ENCODE measurements around the gene MT1G.
"Not testable (repeated sequence)": the region's sequence is repeated elsewhere in the genome, so short reads cannot be mapped to it uniquely, and the experiment has no call there.

Gene MT1G

GRCh38 chr16:56667581-56668571 lies at the start of gene MT1G:
TSS of gene MT1G (minus strand) at chr16:56668065. CDS start at chr16:56667993, 72 bp downstream.
- no peak for DNase-seq

GRCh38 chr16:56717532-56717931 lies 49.7 kb upstream of the MT1G start:
- DNase-seq = not testable (repeated sequence)

GRCh38 chr16:56716761-56717160 lies 48.9 kb upstream of the MT1G start:
- no peak for DNase-seq

- DNase-seq = no peak
Measured at GRCh38 chr16:56715126-56715525, 47.3 kb upstream of the MT1G start.

- no peak for DNase-seq
Measured at GRCh38 chr16:56713794-56714193, 45.9 kb upstream of the MT1G start.

- no peak for DNase-seq
Measured at GRCh38 chr16:56711862-56712261, 44.0 kb upstream of the MT1G start.

- DNase-seq = no peak
Measured at GRCh38 chr16:56710181-56710737, 42.4 kb upstream of the MT1G start.

GRCh38 chr16:56709443-56710040 lies 41.7 kb upstream of the MT1G start:
- no peak for DNase-seq

GRCh38 chr16:56708525-56709442 lies 40.9 kb upstream of the MT1G start:
- DNase-seq = no peak

GRCh38 chr16:56702836-56703235 lies 35.0 kb upstream of the MT1G start:
- no peak for DNase-seq

GRCh38 chr16:56701534-56701933 lies 33.7 kb upstream of the MT1G start:
- no peak for DNase-seq

GRCh38 chr16:56700631-56701030 lies 32.8 kb upstream of the MT1G start:
- no peak for DNase-seq

GRCh38 chr16:56700195-56700594 lies 32.3 kb upstream of the MT1G start:
- no peak for DNase-seq

GRCh38 chr16:56697456-56698155 lies 29.7 kb upstream of the MT1G start:
- DNase-seq = no peak

- no peak for DNase-seq
Measured at GRCh38 chr16:56695246-56695645, 27.4 kb upstream of the MT1G start.

GRCh38 chr16:56691885-56692284 lies 24.0 kb upstream of the MT1G start:
- DNase-seq = no peak

GRCh38 chr16:56690420-56691122 lies 22.7 kb upstream of the MT1G start:
- no peak for DNase-seq

- no peak for DNase-seq
Measured at GRCh38 chr16:56689171-56689570, 21.3 kb upstream of the MT1G start.

- no peak for DNase-seq
Measured at GRCh38 chr16:56688762-56689161, 20.9 kb upstream of the MT1G start.

GRCh38 chr16:56686758-56687157 lies 18.9 kb upstream of the MT1G start:
- no peak for DNase-seq

- DNase-seq = no peak
Measured at GRCh38 chr16:56684926-56685590, 17.2 kb upstream of the MT1G start.

Measured in retina (tissue), 1 donor.